DOHH2 (cell line): ENCODE results near the gene LCA5L.

Experiments
- H3F3A ChIP-seq: fragments of 200-600 bp; sonication (generic), shearing (Covaris generic); 2 replicates; pipeline ENCODE4 v1.6.0; 2016; ENCODE audit warnings: antibody characterized with exemption, mild to moderate bottlenecking; ENCODE audit not compliant: control insufficient read depth, insufficient read depth
- H3K27ac ChIP-seq: fragments of 200-600 bp; sonication (generic); 2 replicates; pipeline ENCODE4 v1.5.1; 2014; ENCODE audit warnings: low read depth, mild to moderate bottlenecking, low read length, moderate library complexity
- H3K27me3 ChIP-seq: fragments of 200-600 bp; sonication (generic); 2 replicates; pipeline ENCODE4 v1.6.1; 2014; ENCODE audit warnings: mild to moderate bottlenecking, low read length, mixed read lengths; ENCODE audit not compliant: control insufficient read depth
- H3K36me3 ChIP-seq: fragments of 200-600 bp; sonication (generic); 2 replicates; pipeline ENCODE4 v1.6.1; 2014; ENCODE audit warnings: mild to moderate bottlenecking, low read length, moderate library complexity, mixed read lengths; ENCODE audit not compliant: control insufficient read depth
- H3K4me1 ChIP-seq: fragments of 200-600 bp; sonication (generic); 2 replicates; pipeline ENCODE4 v1.6.1; 2014; ENCODE audit warnings: mild to moderate bottlenecking, low read length, mixed read lengths; ENCODE audit not compliant: control insufficient read depth
- H3K4me2 ChIP-seq: fragments of 200-600 bp; sonication (generic); 2 replicates; pipeline ENCODE4 v1.6.0; 2014; ENCODE audit warnings: mild to moderate bottlenecking, low read length, moderate library complexity
- H3K4me3 ChIP-seq: fragments of 200-600 bp; sonication (generic); 2 replicates; pipeline ENCODE4 v1.5.1; 2014; ENCODE audit warnings: mild to moderate bottlenecking, low read length, mixed read lengths
- H3K79me2 ChIP-seq: fragments of 200-600 bp; sonication (generic); 2 replicates; pipeline ENCODE4 v1.6.1; 2014; ENCODE audit warnings: mild to moderate bottlenecking, low read length, mixed read lengths; ENCODE audit not compliant: control insufficient read depth
- H3K9me2 ChIP-seq: fragments of 200-600 bp; sonication (generic); replicated peaks from 2 replicates; pipeline ENCODE4 v1.6.1; 2014; ENCODE audit warnings: mild to moderate bottlenecking, low read length, mixed read lengths; ENCODE audit not compliant: control insufficient read depth
- H3K9me3 ChIP-seq: fragments of 200-600 bp; sonication (generic); 2 replicates; pipeline ENCODE4 v1.6.1; 2014; ENCODE audit warnings: antibody characterized with exemption, low read length, mixed read lengths; ENCODE audit not compliant: control insufficient read depth, insufficient read depth
- H4K20me1 ChIP-seq: fragments of 200-600 bp; sonication (generic); 2 replicates; pipeline ENCODE4 v1.6.0; 2014; ENCODE audit warnings: low read depth, mild to moderate bottlenecking, antibody characterized with exemption, low read length, moderate library complexity; ENCODE audit not compliant: control insufficient read depth, insufficient read depth
- CTCF ChIP-seq: fragments of 200-600 bp; sonication (generic); IDR thresholded peaks from one replicate; pipeline ENCODE4 v1.5.1; 2014; ENCODE audit warnings: antibody characterized with exemption, mild to moderate bottlenecking, low read depth, low read length; ENCODE audit not compliant: poor library complexity, severe bottlenecking
- EZH2phosphoT487 ChIP-seq: fragments of 200-600 bp; sonication (generic); IDR thresholded peaks from 2 replicates; pipeline ENCODE4 v1.6.1; 2017; ENCODE audit warnings: borderline replicate concordance, mild to moderate bottlenecking, antibody characterized with exemption, low read length, moderate library complexity, mixed read lengths

The LCA5L gene

DNA sequence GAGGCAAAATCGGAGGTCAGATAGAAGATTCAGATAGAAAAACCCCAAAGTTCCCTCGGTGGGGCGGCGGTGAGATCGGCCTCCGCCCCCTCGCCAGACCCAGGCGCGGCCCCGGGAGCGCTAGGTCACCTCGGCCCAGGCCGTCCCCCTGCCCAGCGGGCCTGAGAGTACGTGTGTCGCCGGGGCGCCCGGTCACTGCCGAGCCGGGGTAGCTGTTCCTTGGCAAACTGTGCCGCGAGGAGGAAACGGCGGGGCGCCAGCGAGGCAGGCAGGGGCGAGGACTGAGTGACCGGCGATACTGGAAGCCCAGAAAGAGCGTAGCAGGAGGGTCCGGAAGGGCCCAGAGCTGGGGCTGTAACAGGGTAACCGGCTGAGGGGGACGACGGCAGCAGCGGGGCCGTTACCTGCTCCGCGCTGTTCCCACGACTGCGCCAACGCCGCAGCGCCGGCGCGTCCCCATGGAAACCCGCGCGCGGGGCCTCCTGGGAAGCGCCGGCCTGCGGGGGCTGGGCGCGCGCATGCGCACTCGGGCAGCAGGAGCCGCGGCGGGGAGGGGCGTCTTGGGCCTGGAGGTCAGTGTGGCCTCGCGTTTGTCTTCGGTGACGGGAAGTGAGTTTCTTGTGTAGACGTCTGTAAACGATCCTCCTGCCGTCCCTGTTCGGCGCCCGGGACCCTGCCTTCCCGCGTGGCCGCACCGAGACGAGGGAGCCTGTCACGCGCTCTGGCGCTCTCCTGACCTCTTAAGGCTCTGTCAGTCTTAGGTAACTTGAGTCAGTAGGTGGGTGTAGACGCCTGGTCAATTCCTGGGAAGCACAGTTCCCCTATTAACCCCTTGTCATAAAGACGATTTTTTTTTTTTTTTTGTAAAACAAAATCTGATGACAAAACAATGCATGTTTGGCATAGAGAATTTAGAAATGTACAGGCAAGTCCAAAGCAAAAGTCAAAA is at the start of gene LCA5L:
Gene LCA5L, minus strand, starts transcription at position 458 of the 949 bp plus-strand sequence. CDS start 17,285 bp downstream, outside the sequence.
- Histone ChIP-seq H4K20me1 (no peaks in the 10 kb centered on the region), H3K4me3 (peak within 1 kb of the TSS; percentile 84), H3K9me2 (no peaks in the 10 kb centered on the region), H3K9me3 (no peaks in the 10 kb centered on the region), H3K27me3 (0 out of 2 replicates have a peak, but pooled peaks cover 2% of the 10 kb centered on the region), H3K79me2 (no peaks in the 10 kb centered on the region; the same call in 1 of the 2 replicates), H3K27ac (peak within 1 kb of the TSS; percentile 35), H3K36me3 (no peaks in the 10 kb centered on the region), H3F3A (no peaks in the 10 kb centered on the region; the same call in 1 of the 2 replicates), H3K4me2 (peak within 1 kb of the TSS; percentile 85), H3K4me1 (peaks cover 16% of the 10 kb centered on the region)
- no peak for TF ChIP-seq EZH2phosphoT487

DNA sequence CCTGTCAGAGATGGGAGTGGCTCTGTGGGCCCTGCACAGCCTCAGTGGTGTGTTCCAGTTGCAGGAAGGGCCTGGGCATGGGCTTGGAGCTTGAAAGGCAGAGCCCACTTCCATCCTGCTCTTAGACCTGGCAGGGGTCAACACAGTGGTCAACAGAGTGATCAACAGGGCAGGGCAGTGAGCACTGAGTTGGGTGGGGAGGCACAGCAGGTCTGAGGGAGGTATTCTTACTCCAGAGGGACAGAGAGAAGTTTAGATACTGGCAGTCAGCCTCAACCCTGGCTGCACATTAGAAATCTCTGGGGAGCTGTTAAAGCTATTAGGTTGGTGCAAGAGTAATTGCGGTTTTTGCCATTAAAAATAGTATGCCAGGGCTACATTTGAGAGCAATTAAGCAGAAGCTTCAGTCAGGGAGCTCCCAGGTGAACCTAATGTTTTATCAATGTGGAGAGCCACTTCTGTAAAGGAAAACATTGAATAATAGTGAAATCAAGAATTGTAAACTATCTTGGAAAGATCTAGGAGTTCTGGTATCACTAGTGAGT is 43.9 kb upstream of the LCA5L start:
- H3K9me2 ChIP-seq, result no peaks in the 10 kb centered on the region
- H4K20me1 ChIP-seq, result no peaks in the 10 kb centered on the region
- no peak overlapping the region for H3K4me3 ChIP-seq
- H3K9me3 ChIP-seq, result no peaks in the 10 kb centered on the region
- TF ChIP-seq CTCF, result no peak
- no peak for TF ChIP-seq EZH2phosphoT487
- no peaks in the 10 kb centered on the region for H3K79me2 ChIP-seq
- H3K36me3 ChIP-seq, result no peaks in the 10 kb centered on the region
- peak overlapping the region; percentile 23; the same call in 1 of the 2 replicates for H3K4me2 ChIP-seq
- peaks cover 10% of the 10 kb centered on the region for H3K4me1 ChIP-seq
- no peak overlapping the region for H3K27ac ChIP-seq
- 0 out of 2 replicates have a peak, but pooled peaks cover 2% of the 10 kb centered on the region for H3K27me3 ChIP-seq
- H3F3A ChIP-seq, result no peaks in the 10 kb centered on the region

GRCh38 chr21:39484711-39485276 is 39.2 kb upstream of the LCA5L start:
- TF ChIP-seq CTCF (no peak), EZH2phosphoT487 (no peak)
- Histone ChIP-seq H3F3A (no peaks in the 10 kb centered on the region), H3K9me3 (no peaks in the 10 kb centered on the region), H4K20me1 (no peaks in the 10 kb centered on the region), H3K4me2 (no peak overlapping the region), H3K4me3 (no peak overlapping the region), H3K4me1 (peaks cover 8% of the 10 kb centered on the region), H3K36me3 (no peaks in the 10 kb centered on the region), H3K27ac (no peak overlapping the region), H3K9me2 (no peaks in the 10 kb centered on the region), H3K79me2 (no peaks in the 10 kb centered on the region), H3K27me3 (peaks cover 4% of the 10 kb centered on the region; the same call in 1 of the 2 replicates)
